GM18499 (cell line): Measurements from ENCODE around the gene WNK1.
"Not testable (repeated sequence)": the region's sequence is repeated elsewhere in the genome, so short reads cannot be mapped to it uniquely, and the experiment has no call there.

Experiments used
- ATAC-seq: cut with Tn5 transposase; IDR thresholded peaks from one replicate; pipeline ENCODE4 v1.9.1; 2021; ENCODE audit warnings: moderate number of reproducible peaks; ENCODE audit not compliant: insufficient read depth, unreplicated experiment

WNK1 gene

DNA sequence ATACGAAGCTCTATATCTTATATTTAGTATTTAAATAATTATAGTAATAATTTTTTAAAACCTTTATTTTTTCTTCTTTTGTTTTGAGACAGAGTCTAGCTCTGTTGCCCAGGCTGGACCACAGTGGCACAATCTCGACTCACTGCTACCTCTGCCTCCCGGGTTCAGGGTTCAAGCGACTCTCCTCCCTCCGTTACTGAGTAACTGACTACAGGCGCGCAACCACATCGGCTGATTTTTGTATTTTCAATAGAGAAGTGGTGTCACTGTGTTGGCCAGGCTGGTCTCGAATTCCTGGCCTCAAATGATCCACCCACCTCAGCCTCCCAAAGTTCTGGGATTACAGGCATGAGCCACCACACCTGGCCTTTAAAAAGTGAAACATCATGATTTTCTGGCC, 13.0 kb upstream of the WNK1 start:
- no peak for ATAC-seq

DNA sequence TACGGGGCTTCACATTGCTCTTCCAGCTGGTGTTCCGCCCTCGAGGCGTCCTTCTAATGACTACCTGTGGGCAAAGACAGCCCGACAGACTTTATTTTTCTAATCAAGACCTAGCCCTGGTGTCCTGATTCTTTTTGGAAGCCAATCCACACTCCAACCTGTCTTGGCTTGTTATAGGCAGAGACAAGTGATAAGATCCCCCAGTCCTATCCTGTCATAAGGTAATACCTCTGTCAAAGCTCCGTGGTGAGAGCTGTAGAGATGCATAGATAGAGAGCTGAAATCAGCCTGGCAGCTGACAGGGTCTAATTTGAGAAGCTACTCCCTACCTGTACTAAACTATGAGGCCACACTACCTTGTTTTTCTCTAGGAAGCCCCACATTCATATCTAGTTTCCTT, 11.5 kb upstream of the WNK1 start:
- ATAC-seq = no peak

DNA sequence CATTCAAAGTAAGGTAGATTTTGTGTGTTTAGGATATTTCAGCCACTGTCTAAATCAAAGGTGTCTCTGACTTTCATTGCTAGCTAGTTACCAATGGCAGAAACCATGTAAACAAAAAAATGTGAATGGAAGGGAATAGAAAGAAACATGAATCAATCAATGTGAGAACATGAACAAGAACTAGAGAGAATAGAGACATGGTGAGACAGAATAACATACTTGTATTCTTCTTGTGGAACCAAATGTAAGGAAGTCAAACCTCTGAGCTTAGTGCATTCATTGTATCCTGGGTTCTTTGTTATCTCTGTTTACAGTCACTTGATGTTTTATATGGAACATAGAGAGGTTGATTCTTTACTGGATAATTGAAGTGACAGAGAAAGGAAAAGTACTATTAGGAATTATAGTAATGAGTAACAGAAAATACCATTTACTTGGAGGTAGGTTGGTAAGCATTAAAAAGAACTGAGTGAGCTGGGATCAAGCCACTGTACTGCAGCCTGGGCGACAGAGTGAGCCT, 2.6 kb upstream of the WNK1 start:
- no peak for ATAC-seq

DNA sequence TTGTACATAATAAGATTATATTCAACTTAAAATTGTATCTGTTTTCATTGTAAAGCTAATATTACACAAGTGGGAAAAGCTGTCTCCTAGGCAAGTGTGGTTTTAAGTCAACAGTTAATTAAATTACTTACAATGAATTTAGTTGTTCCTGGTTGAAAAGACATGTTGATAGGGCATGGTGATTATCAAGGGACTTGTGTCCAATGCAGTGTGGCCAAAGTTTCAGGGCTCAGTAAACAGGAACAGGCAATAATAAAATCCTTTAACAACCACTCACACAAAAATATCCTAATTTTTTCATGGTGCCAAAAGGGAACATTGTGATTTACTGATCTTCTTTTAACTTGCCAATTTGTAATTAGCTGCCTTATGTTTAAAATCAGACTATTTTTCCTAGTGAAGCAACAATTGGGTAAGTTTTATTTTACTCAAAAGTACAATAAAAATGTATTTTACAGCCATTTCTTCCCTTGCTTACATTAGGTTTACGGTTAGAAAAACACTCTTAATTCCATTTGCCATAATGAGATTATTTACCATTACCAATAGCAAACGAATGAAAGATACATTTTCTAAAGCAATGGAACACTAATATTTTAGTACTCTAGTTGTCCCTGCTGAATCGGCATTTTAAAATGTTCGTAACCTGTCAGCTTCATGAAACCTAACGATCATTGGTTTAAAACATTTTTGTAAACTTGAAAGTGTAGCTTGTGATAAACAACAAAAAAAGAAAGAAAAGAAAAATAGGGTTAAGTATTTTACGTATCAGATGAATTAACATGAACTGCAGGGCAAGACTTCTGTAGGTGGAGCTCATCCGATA, 1.8 kb upstream of the WNK1 start:
- no peak for ATAC-seq

DNA sequence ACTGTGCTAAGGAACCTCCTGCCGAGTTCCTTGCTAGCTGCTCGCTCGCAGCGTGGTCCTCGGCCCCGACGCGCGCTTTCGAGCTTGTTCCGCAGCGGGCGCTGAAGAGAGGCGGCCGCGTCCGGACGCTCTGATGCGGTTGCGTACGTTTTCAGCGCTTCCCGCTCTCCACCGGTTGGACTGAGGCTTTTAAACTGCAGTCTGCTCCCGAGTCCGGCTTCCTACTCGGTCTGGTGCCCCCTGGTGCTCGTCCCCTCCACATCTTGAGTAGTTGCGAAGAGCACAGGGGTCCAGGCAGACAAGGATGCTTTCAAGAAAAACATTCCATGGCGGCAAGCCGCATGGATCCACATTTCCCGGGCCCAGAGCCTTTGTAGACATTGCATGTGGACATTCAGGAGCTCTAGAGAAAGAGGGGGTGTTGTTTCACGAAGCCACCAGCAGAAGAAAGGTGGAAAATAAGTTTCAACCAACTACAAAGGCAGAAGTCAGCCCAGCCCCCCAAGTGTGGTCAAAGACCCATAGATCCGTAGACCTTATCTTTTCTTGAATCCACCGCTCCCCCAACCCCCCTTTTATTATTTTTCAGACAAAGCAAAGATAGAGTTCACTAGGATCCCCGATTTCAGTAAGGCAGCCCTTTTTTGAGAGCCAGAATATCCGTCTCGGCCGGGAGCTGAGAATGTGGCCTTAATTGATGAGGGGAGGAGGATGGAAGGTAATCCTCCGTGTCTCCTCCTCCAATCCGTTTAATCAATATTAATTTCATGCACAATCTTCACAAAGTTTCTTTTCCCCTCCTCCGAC, 984 bp upstream of the WNK1 start:
- ATAC-seq = peak; percentile 20

DNA sequence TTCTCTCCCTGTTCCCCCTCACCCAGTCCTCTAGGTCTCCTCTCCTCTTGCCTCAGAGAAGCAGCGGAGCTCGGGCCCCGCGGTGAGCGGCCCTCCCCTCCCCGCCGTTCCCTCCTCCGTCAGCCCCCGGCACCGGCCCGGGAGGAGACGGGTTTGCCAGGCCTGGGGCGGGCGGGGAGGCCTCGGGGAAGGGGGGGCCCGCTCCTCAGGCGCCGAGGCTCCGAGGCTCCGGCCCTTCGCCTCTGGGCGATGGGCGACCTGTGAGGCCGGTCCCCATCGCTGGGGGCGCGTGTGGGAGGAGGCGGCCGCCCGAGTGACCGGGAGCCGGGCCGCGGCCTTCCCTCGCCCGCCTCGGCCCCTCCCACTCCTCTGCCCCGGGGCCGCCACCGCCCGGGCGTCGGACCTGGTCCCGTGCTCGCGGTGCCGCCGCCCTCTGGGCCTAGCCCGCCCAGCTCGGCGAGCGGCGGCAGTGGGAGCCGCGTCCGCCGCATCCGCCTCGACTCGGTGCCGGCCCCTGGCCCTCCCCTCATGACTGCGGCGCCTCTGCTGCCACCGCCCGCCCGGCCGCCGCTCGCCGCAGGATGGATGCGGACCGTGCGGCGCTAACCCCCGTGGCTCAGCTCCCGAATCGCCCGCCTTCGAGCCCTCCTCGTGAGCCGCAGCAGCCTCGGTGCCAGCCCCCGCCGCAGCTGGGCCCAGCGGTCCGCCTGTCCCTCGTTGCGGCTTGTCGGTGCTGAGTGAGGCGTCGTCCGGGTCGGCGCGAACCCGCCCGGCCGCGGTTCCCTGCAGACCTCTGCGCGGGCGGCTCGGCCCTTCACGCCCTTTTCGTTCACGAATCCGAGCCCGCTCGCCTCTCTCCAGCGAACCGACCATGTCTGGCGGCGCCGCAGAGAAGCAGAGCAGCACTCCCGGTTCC, 574 bp downstream of the WNK1 start:
- ATAC-seq = peak; percentile 2

DNA sequence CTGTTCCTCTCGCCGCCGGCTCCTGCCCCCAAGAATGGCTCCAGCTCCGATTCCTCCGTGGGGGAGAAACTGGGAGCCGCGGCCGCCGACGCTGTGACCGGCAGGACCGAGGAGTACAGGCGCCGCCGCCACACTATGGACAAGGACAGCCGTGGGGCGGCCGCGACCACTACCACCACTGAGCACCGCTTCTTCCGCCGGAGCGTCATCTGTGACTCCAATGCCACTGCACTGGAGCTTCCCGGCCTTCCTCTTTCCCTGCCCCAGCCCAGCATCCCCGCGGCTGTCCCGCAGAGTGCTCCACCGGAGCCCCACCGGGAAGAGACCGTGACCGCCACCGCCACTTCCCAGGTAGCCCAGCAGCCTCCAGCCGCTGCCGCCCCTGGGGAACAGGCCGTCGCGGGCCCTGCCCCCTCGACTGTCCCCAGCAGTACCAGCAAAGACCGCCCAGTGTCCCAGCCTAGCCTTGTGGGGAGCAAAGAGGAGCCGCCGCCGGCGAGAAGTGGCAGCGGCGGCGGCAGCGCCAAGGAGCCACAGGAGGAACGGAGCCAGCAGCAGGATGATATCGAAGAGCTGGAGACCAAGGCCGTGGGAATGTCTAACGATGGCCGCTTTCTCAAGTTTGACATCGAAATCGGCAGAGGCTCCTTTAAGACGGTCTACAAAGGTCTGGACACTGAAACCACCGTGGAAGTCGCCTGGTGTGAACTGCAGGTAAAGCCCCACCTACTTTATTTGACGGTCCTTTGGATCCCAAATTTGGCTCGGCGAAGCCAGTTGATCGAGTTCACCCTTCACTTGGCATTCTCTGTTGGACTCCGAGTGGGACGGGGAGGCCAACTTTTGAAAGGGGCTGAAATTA, 1.5 kb downstream of the WNK1 start:
- ATAC-seq = no peak

DNA sequence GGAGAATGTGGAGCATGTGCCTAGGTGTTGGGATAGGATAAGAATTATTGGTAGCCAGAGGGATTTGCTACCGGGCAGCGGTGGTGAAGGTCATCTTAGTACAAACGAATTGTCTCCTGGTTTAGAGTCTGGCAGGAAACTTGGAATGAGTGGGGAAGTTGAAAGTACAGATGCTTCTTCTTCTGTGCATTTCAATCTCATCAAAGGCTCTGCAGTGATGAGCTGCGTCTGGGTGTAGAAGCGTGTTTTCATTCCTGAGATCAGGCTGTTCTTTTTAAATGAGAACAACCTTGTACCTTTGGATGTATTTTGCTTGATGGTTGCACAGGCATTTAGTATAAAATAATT, 2.1 kb downstream of the WNK1 start:
- no peak for ATAC-seq

DNA sequence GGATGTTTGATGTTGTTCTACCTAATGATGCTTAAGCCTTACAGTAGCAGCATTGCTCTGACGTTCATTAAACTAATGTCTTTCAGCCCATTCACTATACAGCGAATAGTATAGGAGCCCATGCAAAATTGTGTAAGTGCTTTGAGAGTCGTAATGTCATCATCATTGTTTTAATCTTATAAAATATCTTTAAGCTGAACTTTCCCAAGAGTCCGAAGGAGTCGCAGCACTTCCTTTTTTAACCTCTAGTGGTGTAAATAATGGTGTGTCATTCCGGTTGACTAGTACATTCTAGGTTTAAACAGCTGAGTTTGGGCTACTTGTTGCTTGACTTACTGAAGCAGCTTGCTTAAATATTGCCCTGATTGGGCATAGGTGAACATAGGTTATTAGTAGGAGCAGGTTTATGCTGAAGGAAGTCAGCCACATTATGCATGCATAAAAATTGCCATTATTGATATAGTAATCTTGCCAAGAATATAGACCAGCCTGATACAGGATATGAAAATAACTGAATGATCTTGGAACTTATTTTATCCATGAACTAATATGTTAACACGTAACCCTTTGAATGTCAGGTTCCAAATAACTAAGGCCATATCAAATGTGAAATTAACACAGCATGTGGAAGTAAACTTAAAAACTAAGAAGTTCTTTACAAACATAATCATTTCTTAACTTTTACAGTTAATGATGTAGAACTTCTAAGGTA, 2.6 kb downstream of the WNK1 start:
- ATAC-seq = no peak

DNA sequence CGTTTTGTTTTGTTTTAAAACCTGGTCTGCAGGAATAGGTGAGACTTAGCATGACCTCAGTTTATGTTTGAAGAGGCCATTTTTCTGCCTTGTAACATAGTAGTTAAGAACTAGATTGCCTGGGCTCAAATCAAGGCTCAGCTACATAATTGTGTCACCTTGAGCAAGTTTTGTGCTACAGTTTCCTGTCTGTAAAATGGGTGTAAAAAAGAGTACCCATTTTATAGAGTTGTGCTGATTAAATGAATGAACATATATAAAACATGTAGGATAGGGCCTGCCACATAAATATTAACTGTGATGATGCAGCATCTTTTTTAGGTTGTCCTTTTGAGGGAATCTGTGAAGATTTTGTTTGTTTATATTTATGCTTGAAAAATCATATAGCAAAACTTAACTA, 7.2 kb downstream of the WNK1 start:
- ATAC-seq = no peak

DNA sequence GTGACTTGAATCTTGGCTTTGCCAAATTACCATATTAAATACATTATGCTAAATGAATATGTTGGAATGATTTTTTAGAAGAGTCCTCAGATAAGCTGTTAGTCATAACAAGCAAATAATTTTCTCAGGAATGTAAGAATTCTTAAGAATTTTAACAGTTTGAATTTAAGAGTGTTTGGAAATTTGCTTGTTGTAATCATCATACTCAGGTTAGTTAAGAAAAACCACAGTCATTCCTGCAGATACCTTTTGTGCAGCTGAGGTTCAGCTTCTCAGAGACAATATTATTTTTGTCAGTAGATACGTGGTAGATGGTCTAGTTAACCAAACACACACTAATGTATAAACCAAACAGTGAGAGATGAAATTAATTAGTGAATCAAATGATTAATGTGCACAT, 8.9 kb downstream of the WNK1 start:
- no peak for ATAC-seq

DNA sequence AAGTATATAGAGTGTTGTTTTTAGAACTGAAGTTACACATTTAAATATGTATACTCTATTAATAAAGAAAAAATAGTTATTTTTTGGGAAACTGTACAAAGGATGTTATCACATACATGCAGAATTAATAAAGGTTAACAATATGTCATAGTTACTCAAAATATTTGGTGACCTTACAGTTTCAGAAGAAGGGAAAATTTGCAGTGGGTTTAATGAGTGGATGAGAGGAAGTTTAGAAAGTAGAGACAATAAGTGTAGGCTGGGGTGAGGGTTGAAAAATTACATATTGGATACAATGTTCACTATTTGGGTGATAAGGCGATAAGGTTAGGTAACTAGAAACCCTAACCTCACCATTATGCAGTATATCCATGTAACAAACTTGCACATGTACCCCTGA, 13.5 kb downstream of the WNK1 start:
- ATAC-seq = no peak

DNA sequence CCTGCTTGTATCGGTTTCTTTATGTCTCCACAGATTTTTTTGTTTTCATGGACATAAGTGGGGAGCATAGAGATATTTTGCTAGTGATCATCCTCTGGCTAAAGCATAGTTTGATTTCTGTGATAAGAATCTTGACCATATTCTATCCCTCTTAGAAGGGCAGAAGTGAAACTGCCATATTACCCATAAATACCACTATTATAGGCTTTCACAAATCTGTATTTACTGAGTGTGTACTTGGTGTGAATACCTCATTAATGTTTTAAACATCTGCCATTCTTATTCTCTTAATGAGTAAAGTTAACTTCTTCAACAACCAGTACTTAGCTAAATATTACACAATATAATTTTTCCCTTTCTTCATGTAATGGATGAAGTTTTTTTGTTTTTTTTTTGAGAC, 16.1 kb downstream of the WNK1 start:
- no peak for ATAC-seq

DNA sequence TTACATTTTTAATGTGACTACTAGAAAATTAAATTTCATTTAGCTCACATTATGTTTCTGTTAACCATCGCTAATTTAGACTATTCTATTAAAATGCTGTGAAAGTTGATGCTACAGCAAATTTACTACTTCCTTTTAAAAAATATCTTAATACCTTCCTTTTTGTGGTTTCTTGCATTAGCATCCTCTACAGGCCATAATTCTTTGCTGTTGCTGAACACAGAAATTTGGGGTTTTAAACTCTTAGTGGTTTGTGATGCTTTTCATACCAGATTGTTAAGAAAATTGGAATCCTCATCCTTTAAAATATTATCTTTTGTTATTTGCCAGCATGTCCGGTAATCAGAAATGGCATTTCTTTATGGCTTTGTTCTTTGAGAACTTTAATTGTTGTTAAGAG, 18.1 kb downstream of the WNK1 start:
- ATAC-seq = no peak

DNA sequence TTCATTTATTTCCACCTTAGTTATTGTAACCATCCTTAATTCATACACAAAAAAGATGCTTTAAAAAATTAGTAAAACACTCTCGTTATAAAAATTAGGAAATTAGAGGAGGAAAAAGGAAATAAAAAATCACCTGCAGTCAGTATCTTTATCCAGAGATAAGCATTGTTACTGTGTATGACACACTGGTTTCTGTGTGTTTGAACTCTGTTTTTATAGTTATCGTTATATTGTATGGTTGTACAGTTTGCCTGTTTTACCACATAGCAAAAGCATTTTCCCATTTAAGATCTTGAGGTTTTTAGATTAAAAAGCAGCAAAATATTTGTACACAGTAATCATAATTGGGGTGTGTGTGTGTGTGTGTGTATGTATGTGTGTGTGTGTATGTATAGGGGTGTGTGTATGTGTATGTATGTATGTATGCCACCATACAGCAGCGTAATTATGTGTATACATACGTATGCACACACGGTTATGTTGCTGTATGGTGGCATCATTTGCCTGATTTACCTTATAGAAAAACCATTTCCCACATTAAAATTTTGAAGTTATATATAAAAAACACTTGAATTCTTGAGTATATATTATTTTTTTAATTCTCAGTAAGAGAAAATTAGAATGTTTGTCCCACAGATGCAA, 19.8 kb downstream of the WNK1 start:
- ATAC-seq = no peak

DNA sequence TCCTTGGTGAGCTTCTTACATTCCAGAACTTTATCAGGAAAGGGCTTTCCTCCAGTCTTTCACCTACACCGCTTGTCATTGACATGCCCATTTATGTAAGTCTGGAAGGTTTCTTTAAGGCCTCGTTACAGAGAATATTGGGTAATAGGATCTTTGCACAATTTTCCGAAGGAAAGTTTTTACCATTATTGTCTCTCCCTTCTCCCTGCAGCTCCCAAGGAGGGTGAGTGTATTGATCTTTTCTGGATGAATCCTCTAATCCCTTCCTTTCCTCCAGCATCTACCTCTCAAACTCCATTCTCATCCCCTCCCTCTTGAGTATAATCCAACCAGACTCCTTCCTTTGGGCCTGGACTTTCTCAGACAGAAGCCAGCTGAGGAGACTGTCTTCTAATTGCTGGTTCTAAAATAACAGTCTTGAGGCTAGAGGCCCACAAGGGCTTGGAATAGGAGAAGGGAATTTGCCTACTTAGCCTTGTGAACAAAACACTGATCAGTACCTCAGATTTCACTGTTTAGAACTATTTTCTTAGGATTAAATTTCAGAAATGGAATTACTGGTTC, 21.8 kb downstream of the WNK1 start:
- ATAC-seq = no peak

DNA sequence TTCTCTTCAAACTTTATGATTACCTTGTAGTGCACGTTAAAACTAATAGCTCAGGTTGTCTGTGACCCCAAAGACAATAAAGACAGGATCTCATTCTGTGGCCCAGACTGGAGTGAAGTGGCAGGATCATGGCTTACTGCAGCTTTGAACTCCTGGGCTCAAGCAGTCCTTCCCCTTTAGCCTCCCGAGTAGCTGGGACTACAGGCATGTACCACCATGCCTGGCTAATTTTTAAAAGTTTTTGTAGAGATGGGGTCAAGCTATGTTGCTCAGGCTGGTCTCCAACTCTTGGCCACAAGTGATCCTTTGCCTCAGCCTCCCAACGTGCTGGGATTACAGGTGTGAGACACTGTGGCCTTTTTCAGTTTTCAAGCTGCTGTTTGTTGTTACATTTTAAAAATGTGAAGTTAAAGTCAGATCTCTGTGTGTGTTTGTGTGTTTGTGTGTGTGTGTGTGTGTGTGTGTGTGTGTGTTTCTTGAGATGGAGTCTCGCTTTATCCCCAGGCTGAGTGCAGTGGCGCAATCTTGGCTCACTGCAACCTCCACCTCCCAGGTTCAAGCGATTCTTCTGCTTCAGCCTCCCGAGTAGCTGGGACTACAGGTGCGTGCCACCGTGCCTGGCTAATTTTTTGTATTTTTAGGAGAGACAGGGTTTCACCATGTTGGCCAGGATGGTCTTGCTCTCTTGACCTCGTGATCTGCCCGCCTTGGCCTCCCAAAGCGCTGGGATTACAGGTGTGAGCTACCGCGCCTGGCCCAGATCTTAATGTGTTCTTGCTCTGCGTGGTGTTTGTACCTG, 23.8 kb downstream of the WNK1 start:
- ATAC-seq = not testable (repeated sequence)
